GM12865 (cell line): ENCODE results near the gene DIP2C.
"Not testable (repeated sequence)": the region's sequence is repeated elsewhere in the genome, so short reads cannot be mapped to it uniquely, and the experiment has no call there.

Experiments used
- DNase-seq: peaks from one replicate; pipeline ENCODE4 v3.0.0; 2010; ENCODE audit warnings: low read depth
- H3K4me3 ChIP-seq: 2 replicates; pipeline ENCODE4 v1.5.1; 2011; ENCODE audit warnings: mild to moderate bottlenecking, low read depth, low read length, control low read depth
- CTCF ChIP-seq: IDR thresholded peaks from 2 replicates; pipeline ENCODE4 v1.5.1; 2011; ENCODE audit warnings: low read length, control low read depth, low read depth, inconsistent platforms; ENCODE audit not compliant: insufficient read depth; ENCODE audit errors: missing control alignments

DIP2C gene

GRCh38 chr10:369221-369683 lies 320.2 kb downstream of the DIP2C start:
- no peak for TF ChIP-seq CTCF
- no peak for DNase-seq
- H3K4me3 ChIP-seq: no peak overlapping the region

GRCh38 chr10:368579-369220 lies 320.8 kb downstream of the DIP2C start:
- TF ChIP-seq CTCF: no peak
- H3K4me3 ChIP-seq: no peak overlapping the region
- no peak for DNase-seq

- H3K4me3 ChIP-seq: not testable (repeated sequence)
Measured at GRCh38 chr10:368107-368506, 321.4 kb downstream of the DIP2C start.

GRCh38 chr10:367636-368035 lies 321.8 kb downstream of the DIP2C start:
- no peak overlapping the region for H3K4me3 ChIP-seq
- DNase-seq: no peak
- no peak for TF ChIP-seq CTCF

More at GRCh38 chr10:368107-368506, 321.4 kb downstream of the DIP2C start:
- DNase-seq: not testable (repeated sequence)

GRCh38 chr10:366186-366585 lies 323.3 kb downstream of the DIP2C start:
- TF ChIP-seq CTCF: no peak
- no peak overlapping the region for H3K4me3 ChIP-seq
- no peak for DNase-seq

- TF ChIP-seq CTCF: no peak
- no peak for DNase-seq
- no peak overlapping the region for H3K4me3 ChIP-seq
Measured at GRCh38 chr10:364267-364775, 325.1 kb downstream of the DIP2C start.

- TF ChIP-seq CTCF: no peak
- DNase-seq: no peak
- no peak overlapping the region for H3K4me3 ChIP-seq
Measured at GRCh38 chr10:363152-363551, 326.3 kb downstream of the DIP2C start.
